Activated CD4-positive, alpha-beta T cell treated with anti-CD3 and anti-CD28 coated beads, Interleukin-2, amount 50 U/mL, for 24 hours (primary cell): ENCODE measurements around the gene GTPBP2.
"Not testable (repeated sequence)": the region's sequence is repeated elsewhere in the genome, so short reads cannot be mapped to it uniquely, and the experiment has no call there.

Experiments used
- DNase-seq, 2 donors: peaks; one replicate each; pipeline ENCODE4 v3.0.0-alpha.2; 2020; ENCODE audit warnings: low read depth in 1 of 2, low spot score in 1 of 2

Gene GTPBP2

GRCh38 chr6:43625393-43625992 lies 3.6 kb downstream of the GTPBP2 start:
- no peak for DNase-seq

- no peak for DNase-seq
These were observed 4.2 kb downstream of the GTPBP2 start for GRCh38 chr6:43624786-43625288.

GRCh38 chr6:43623880-43624785 lies 4.9 kb downstream of the GTPBP2 start:
- DNase-seq: no peak

DNA sequence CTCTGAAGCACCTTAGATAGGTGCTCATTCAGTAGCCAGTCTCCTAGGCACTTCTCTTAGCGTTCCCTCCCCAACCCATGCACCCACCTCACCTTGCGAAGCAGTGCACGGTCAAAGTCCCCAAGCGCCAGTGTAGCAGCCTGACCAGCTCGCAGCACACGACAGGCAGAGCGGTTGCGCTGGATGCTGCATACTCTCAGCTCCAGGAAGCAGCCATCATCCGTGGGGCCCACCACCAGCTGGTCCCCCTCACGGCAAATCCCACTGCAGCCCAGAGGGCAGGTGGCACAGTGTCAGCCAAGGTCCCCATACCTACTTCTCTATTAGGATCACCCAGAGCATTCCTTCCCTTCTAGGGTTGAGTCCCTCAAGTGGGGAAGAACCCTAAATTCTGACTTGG lies 6.5 kb downstream of the GTPBP2 start:
- DNase-seq: no peak

- DNase-seq: no peak
These were observed 7.3 kb downstream of the GTPBP2 start for GRCh38 chr6:43621836-43622180.

DNA sequence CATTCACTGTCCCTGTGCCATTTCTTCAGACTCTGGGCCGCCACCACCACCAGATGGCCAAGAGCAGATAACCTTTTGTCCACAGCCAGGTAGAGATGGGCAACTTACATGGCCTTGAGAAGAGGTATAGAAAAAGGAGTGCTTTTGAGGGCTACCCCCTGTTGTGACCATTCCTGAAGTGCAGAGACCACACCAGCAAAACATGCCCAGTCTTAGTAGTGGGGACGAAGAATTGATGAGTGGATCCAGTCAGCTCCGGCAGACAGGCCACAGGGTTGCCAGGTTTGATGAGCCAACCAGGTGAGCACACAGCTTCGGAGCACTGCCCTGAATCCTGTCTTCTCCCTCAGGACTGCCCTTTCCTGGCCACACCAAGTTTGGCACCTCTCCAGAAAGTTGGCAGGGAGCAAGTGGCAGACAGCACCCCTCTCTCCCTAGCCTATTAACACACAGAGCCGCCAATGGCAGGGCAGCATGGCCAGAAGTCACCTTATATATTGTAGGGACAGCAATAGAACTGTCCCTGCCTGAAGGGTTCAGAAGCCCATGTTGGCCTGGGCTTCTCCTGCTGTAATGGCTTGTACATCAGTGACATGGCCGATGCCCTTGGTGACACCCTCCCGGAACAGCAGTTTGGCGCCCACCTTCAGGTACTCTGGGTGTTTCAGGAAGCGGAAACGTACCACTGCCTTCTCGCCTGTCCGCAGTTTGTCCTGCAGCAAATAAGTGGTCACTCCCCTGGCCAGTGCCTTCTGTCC lies 7.8 kb downstream of the GTPBP2 start:
- DNase-seq: no peak

- DNase-seq: no peak
These were observed 12.2 kb downstream of the GTPBP2 start for GRCh38 chr6:43616725-43617472.

- no peak for DNase-seq
These were observed 14.7 kb downstream of the GTPBP2 start for GRCh38 chr6:43614396-43614730.

GRCh38 chr6:43613721-43614395 lies 15.2 kb downstream of the GTPBP2 start:
- DNase-seq: no peak

DNA sequence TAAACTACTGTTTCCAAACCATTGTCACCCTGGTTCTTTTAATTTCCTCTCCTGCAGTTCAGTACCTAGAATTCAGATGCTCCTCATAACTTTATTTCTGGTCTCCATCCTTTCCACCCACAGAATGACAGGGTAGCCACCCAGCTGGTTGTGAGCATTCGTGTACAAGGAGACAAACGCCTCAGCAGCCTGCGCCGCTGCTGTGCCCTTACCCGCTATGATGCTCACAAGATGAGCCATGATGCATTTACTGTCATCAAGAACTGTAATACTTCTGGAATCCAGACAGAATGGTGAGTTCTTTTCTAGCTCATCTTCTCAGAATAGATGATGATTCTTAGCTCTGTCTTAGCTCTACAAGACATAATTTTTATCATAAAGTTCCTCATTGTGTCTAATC lies 18.6 kb downstream of the GTPBP2 start:
- DNase-seq: no peak

DNA sequence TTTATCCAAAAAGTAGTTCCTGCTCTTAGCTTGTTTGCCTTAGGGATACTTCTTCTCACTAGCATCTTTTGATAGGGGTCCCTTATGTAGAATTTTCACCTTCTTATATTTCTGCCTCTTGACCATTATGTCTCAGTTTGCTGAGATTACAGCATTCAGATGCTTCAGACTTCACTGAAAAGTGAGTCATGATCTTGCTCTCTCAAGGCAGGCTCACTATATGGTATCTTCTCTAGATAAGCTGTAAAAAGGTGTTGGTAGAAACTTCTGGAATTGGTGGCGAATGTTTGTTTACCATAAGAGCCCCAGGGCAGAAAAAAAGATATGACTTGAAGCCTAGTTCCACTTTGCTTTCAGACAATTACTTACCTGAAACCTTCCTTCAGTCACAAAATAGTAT lies 19.7 kb downstream of the GTPBP2 start:
- DNase-seq: no peak

GRCh38 chr6:43608807-43609206 lies 20.3 kb downstream of the GTPBP2 start:
- DNase-seq: no peak

GRCh38 chr6:43608310-43608763 lies 20.7 kb downstream of the GTPBP2 start:
- peak; percentile 11 to 43 for DNase-seq

DNA sequence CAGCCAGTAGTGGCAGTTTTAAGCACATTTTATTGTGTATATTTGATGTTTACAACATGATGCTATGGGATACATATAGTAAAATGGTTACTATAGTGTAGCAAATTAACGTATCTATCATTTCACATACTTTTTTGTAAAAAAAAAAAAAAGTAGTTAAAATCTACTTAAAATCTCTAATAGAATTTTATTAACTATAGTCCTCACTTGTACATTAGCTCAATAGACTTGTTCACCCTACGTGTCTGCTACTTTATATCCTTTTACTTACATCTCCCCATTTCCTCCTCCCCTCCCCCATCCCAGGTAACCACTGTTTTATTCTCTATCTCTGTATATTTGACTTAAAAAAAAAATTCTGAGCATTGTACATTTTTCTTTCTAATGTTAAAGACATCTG lies 23.0 kb downstream of the GTPBP2 start:
- DNase-seq: no peak

DNA sequence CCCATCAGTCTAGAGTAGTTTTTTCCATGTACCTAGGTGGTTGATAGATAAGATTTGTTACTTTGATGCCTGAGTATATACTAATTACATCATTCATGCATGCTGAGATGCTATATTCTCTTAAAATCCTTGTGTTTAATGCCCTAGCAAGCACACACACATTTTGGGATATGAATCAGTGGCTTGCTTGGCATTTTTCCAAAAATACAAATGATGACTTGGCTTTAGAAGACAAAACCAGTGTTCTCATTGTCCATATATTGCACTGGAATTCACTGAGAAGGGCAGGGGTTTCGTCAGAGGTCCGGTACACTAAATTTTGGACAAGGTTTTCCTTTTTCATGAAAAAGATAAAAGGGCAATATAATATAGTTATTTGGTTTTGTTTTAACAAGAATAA lies 24.9 kb downstream of the GTPBP2 start:
- no peak for DNase-seq

- no peak for DNase-seq
These were observed 28.5 kb downstream of the GTPBP2 start for GRCh38 chr6:43600595-43600994.

GRCh38 chr6:43593938-43594337 lies 35.1 kb downstream of the GTPBP2 start:
- DNase-seq: no peak

GRCh38 chr6:43589564-43589963 lies 39.5 kb downstream of the GTPBP2 start:
- not testable (repeated sequence) for DNase-seq

DNA sequence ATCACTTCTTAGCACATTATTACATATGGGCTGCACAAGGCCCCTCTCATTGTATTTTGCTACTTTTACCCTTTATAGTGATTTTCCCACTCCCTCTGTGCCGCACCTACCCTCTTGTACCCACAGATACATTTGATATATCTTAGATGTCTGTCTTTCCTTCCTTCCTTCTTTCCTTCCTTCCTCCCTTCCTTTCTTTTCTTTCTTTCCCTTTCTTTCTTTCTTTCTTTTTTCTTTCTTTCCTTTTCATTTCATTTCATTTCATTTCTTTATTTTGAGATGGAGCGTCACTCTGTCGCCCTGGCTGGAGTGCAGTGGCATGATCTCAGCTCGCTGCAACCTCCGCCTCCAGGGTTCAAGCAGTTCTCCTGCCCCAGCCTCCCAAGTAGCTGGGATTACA lies 40.9 kb downstream of the GTPBP2 start:
- no peak for DNase-seq

DNA sequence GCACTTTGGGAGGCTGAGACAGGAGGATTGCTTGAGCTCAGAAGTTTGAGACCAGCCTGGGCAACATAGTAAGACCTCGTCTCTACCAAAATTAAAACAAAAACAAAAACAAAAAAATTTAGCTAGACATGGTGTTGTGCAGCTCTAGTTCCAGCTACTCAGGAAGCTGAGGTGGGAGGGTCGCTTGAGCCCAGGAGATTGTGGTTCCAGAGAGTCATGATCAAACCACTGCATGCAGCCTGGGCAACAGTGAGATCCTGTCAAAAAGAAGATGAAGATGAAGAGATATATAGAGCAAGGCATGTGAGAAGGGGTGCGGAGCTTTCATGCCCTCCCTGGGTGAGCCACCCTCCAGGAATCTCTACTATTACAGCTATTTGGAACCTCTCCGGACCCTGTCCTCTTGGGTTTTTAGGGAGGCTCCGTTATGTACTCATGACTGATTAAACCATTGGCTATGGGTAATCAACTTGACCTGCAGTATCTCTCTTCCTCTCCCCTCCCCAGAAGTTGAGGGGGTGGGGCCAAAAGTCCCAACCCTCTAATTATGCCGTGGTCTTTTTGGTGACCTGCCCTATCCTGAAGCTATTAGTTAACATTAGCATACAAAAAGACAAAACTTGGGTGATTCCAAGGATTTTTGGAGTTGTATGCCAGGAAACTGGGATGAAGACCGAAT lies 44.0 kb downstream of the GTPBP2 start:
- DNase-seq: no peak
